Fibroblast of pulmonary artery (primary cell): Measurements from ENCODE around the gene KCNV2.

Experiments
- DNase-seq: peaks from one replicate; pipeline ENCODE4 v3.0.0-alpha.2; 2010; ENCODE audit warnings: low read depth
- H3K4me3 ChIP-seq: replicated peaks from 2 replicates; pipeline ENCODE4 v1.5.1; 2011; ENCODE audit warnings: low read depth, mild to moderate bottlenecking, control low read depth, low read length, moderate library complexity
- CTCF ChIP-seq: IDR thresholded peaks from 2 replicates; pipeline ENCODE4 v1.5.1; 2011; ENCODE audit warnings: mild to moderate bottlenecking, control low read depth, low read length, inconsistent platforms; ENCODE audit errors: missing control alignments

Gene KCNV2

GRCh38 chr9:2730971-2731370 is 13.7 kb downstream of the KCNV2 start:
- TF ChIP-seq CTCF = no peak
- H3K4me3 ChIP-seq = no peak overlapping the region
- DNase-seq = no peak

- H3K4me3 ChIP-seq = no peak overlapping the region
- no peak for DNase-seq
Measured at GRCh38 chr9:2732492-2732891, 15.2 kb downstream of the KCNV2 start.

GRCh38 chr9:2740616-2741015 is 23.3 kb downstream of the KCNV2 start:
- DNase-seq = no peak
- TF ChIP-seq CTCF = no peak

More at GRCh38 chr9:2732492-2732891, 15.2 kb downstream of the KCNV2 start:
- TF ChIP-seq CTCF = no peak

GRCh38 chr9:2741441-2742158 is 24.3 kb downstream of the KCNV2 start:
- no peak overlapping the region for H3K4me3 ChIP-seq
- no peak for DNase-seq
- no peak for TF ChIP-seq CTCF

More at GRCh38 chr9:2740616-2741015, 23.3 kb downstream of the KCNV2 start:
- H3K4me3 ChIP-seq = no peak overlapping the region

- peak; percentile 40 for DNase-seq
Measured at GRCh38 chr9:2742214-2742613, 24.9 kb downstream of the KCNV2 start.

GRCh38 chr9:2743937-2744529 is 26.7 kb downstream of the KCNV2 start:
- H3K4me3 ChIP-seq = no peak overlapping the region
- no peak for DNase-seq
- TF ChIP-seq CTCF = no peak

More at GRCh38 chr9:2742214-2742613, 24.9 kb downstream of the KCNV2 start:
- H3K4me3 ChIP-seq = no peak overlapping the region
- TF ChIP-seq CTCF = no peak
